H1 (cell line): Measurements from ENCODE around the gene USP8. TPM values are rescaled to one million over a fixed set of nuclear protein-coding genes. Genes with fewer than 3 reads are reported as not detected.
"Not testable (repeated sequence)": the region's sequence is repeated elsewhere in the genome, so short reads cannot be mapped to it uniquely, and the experiment has no call there.

Source experiments
- CTCF ChIA-PET: fragments of 300-600 bp; sonication (Branson Sonifier 250); formaldehyde crosslinking; loops from one replicate; lab custom pipeline; 2021; ENCODE audit not compliant: partially characterized antibody; lab: Charles Lee
- POLR2A ChIA-PET: fragments of 300-600 bp; sonication (Branson Sonifier 250); formaldehyde crosslinking; loops from one replicate; lab custom pipeline; 2021; ENCODE audit warnings: inconsistent platforms; ENCODE audit not compliant: partially characterized antibody; lab: Charles Lee
- DNase-seq, 2 experiments: peaks; one replicate each; pipeline versions ENCODE4 v3.0.0 to v3.0.0-alpha.2; 2010 to 2022; ENCODE audit warnings: low spot score in 2 of 2, low read depth in 1 of 2, mixed read lengths in 1 of 2
- FAIRE-seq: peaks from 2 replicates; lab custom pipeline; 2011; peaks lifted over from hg19 to GRCh38; lab: Jason Lieb, UNC
- H2AFZ ChIP-seq: 2 replicates; pipeline ENCODE4 v1.8.1; 2012; ENCODE audit warnings: low read length, inconsistent platforms
- H2AK5ac ChIP-seq: 2 replicates; pipeline ENCODE4 v1.6.1; 2013; ENCODE audit warnings: low read depth, low read length
- H2BK120ac ChIP-seq: replicated peaks from 2 replicates; pipeline ENCODE3; 2013; ENCODE audit warnings: low read depth, low read length, inconsistent platforms
- H2BK12ac ChIP-seq: 2 replicates; pipeline ENCODE4 v1.6.1; 2013; ENCODE audit warnings: low read depth, low read length
- H2BK15ac ChIP-seq: 2 replicates; pipeline ENCODE4 v1.6.1; 2013; ENCODE audit warnings: low read length
- H2BK20ac ChIP-seq: 2 replicates; pipeline ENCODE4 v1.6.1; 2013; ENCODE audit warnings: low read length
- H2BK5ac ChIP-seq: 2 replicates; pipeline ENCODE4 v1.6.1; 2013; ENCODE audit warnings: low read depth, low read length
- H3K14ac ChIP-seq: 2 replicates; pipeline ENCODE4 v1.6.1; 2013; ENCODE audit warnings: inconsistent platforms; ENCODE audit not compliant: insufficient read length
- H3K18ac ChIP-seq: 2 replicates; pipeline ENCODE4 v1.6.1; 2013; ENCODE audit warnings: low read length; ENCODE audit errors: extremely low read depth
- H3K23ac ChIP-seq: 2 replicates; pipeline ENCODE4 v1.6.1; 2013; ENCODE audit warnings: inconsistent platforms; ENCODE audit not compliant: insufficient read length
- H3K23me2 ChIP-seq: 2 replicates; pipeline ENCODE4 v1.6.1; 2013; ENCODE audit warnings: low read depth, low read length
- H3K27ac ChIP-seq: 2 replicates; pipeline ENCODE4 v1.6.1; 2011; ENCODE audit warnings: low read depth, low read length, inconsistent platforms
- H3K27me3 ChIP-seq, 4 experiments: replicated peaks in 1 of 4; 1 replicate in 1 of 4; 2 replicates in 3 of 4; pipeline versions ENCODE4 v1.6.1 to v1.8.1; 2011 to 2013; ENCODE audit warnings: low read length in 3 of 4, mild to moderate bottlenecking in 3 of 4, inconsistent platforms in 2 of 4, mixed read lengths in 2 of 4, moderate library complexity in 1 of 4; ENCODE audit not compliant: control insufficient read depth in 3 of 4, insufficient read depth in 3 of 4; ENCODE audit errors: extremely low read depth in 1 of 4
- H3K36me3 ChIP-seq, 4 experiments: 2 replicates each; pipeline versions ENCODE4 v1.6.1 to v1.8.1; 2011 to 2013; ENCODE audit warnings: mild to moderate bottlenecking in 4 of 4, low read length in 3 of 4, moderate library complexity in 2 of 4, control low read depth in 1 of 4, inconsistent platforms in 1 of 4; ENCODE audit not compliant: insufficient read depth in 4 of 4, control insufficient read depth in 2 of 4
- H3K4ac ChIP-seq: replicated peaks from 2 replicates; pipeline ENCODE3; 2013; ENCODE audit warnings: low read length, low read depth, mixed read lengths, inconsistent platforms; ENCODE audit not compliant: insufficient read length
- H3K4me1 ChIP-seq, 4 experiments: replicated peaks in 1 of 4; 1 replicate in 1 of 4; 2 replicates in 3 of 4; pipeline versions ENCODE4 v1.6.1 to v1.8.1; 2011 to 2013; ENCODE audit warnings: low read length in 3 of 4, inconsistent platforms in 2 of 4, mixed read lengths in 1 of 4; ENCODE audit not compliant: insufficient read depth in 4 of 4, control insufficient read depth in 3 of 4
- H3K4me2 ChIP-seq, 2 experiments: 2 replicates each; pipeline versions ENCODE4 v1.6.1 to v1.8.1; 2011 to 2013; ENCODE audit warnings: low read depth in 2 of 2, low read length in 2 of 2, control low read depth in 1 of 2, inconsistent platforms in 1 of 2, mild to moderate bottlenecking in 1 of 2; ENCODE audit not compliant: insufficient read depth in 1 of 2
- H3K4me3 ChIP-seq, 4 experiments: fragments of 200-600, 300-600 bp in 1 of 4; sonication (generic), shearing (Covaris generic), sonication (Bioruptor Twin) in 1 of 4; 2 replicates each; pipeline versions ENCODE4 v1.5.1 to v1.8.1; 2011 to 2016; ENCODE audit warnings: low read length in 4 of 4, low read depth in 3 of 4, control low read depth in 2 of 4, inconsistent platforms in 2 of 4, mild to moderate bottlenecking in 2 of 4, mixed read lengths in 1 of 4, moderate library complexity in 1 of 4; ENCODE audit not compliant: insufficient read depth in 2 of 4; ENCODE audit errors: extremely low read depth in 1 of 4
- H3K56ac ChIP-seq: replicated peaks from 2 replicates; pipeline ENCODE3; 2013; ENCODE audit warnings: low read depth, mild to moderate bottlenecking, mixed read lengths, low read length, inconsistent platforms; ENCODE audit not compliant: insufficient read length
- H3K79me1 ChIP-seq: 2 replicates; pipeline ENCODE4 v1.6.1; 2013; ENCODE audit warnings: low read depth, low read length, control low read depth
- H3K79me2 ChIP-seq, 2 experiments: 2 replicates each; pipeline versions ENCODE4 v1.6.1 to v1.8.1; 2012 to 2013; ENCODE audit warnings: low read length in 2 of 2, mild to moderate bottlenecking in 2 of 2, inconsistent platforms in 1 of 2; ENCODE audit not compliant: insufficient read depth in 2 of 2, control insufficient read depth in 1 of 2
- H3K9ac ChIP-seq, 4 experiments: replicated peaks in 1 of 4; 1 replicate in 1 of 4; 2 replicates in 3 of 4; pipeline versions ENCODE4 v1.6.1 to v1.8.1; 2011 to 2013; ENCODE audit warnings: low read depth in 3 of 4, low read length in 3 of 4, control low read depth in 2 of 4, mild to moderate bottlenecking in 2 of 4, moderate library complexity in 2 of 4, inconsistent platforms in 1 of 4; ENCODE audit errors: extremely low read depth in 1 of 4
- H3K9me3 ChIP-seq, 2 experiments: 2 replicates each; pipeline versions ENCODE4 v1.6.1 to v1.8.1; 2012 to 2013; ENCODE audit warnings: mild to moderate bottlenecking in 2 of 2, moderate library complexity in 2 of 2, control low read depth in 1 of 2, inconsistent platforms in 1 of 2, low read depth in 1 of 2, low read length in 1 of 2, mixed read lengths in 1 of 2; ENCODE audit not compliant: insufficient read depth in 2 of 2
- H4K20me1 ChIP-seq, 2 experiments: replicated peaks in 1 of 2; 2 replicates each; pipeline versions ENCODE3 to v1.8.1; 2011 to 2013; ENCODE audit warnings: inconsistent platforms in 2 of 2, low read length in 2 of 2, mild to moderate bottlenecking in 1 of 2; ENCODE audit not compliant: insufficient read depth in 2 of 2, control insufficient read depth in 1 of 2
- H4K5ac ChIP-seq: 2 replicates; pipeline ENCODE4 v1.6.1; 2013; ENCODE audit warnings: low read length, low read depth, mixed read lengths, inconsistent platforms; ENCODE audit not compliant: insufficient read length
- H4K8ac ChIP-seq: 2 replicates; pipeline ENCODE4 v1.8.0; 2013; ENCODE audit warnings: mild to moderate bottlenecking, moderate library complexity, low read length, inconsistent platforms; ENCODE audit not compliant: insufficient read depth; ENCODE audit errors: extremely low read depth
- H4K91ac ChIP-seq: replicated peaks from 2 replicates; pipeline ENCODE3; 2013; ENCODE audit warnings: low read length, mixed read lengths, inconsistent platforms; ENCODE audit not compliant: insufficient read length
- GTF2F1 ChIP-seq: IDR thresholded peaks from 2 replicates; pipeline ENCODE4 v1.6.1; 2012; ENCODE audit warnings: low read depth, low read length, improper control_type of control experiment, borderline replicate concordance
- TCF12 ChIP-seq: IDR thresholded peaks from 2 replicates; pipeline ENCODE4 v1.6.1; 2011; ENCODE audit warnings: low read depth, mild to moderate bottlenecking, low read length
- WGBS, 2 experiments: shearing (Covaris generic) in 1 of 2; methylation state at CpG; one replicate each; pipeline versions ENCODE4 v1.1.6 to v1.1.7; 2013 to 2015; ENCODE audit warnings: low lambda C conversion rate in 2 of 2, mixed read lengths in 2 of 2, inconsistent platforms in 1 of 2, low coverage in 1 of 2, missing lambda C conversion rate in 1 of 2; ENCODE audit not compliant: insufficient replicate concordance in 2 of 2, insufficient coverage in 1 of 2, insufficient read length in 1 of 2; ENCODE audit errors: extremely low coverage in 1 of 2, missing lambda C conversion rate in 1 of 2; 5-methylcytosine and 5-hydroxymethylcytosine counted together
- polyA plus RNA-seq, 7 experiments: library from polyadenylated mRNA; depleted of rRNA in 3 of 7; stranded (reverse) in 5 of 7; unstranded in 2 of 7; fragments of >200 nt in 5 of 7; fragments of 200-250 nt in 2 of 7; gene quantifications; 1 replicate in 5 of 7; 2 replicates in 1 of 7; 4 replicates in 1 of 7; pipeline versions ENCODE4 v1.2.1 to v1.2.3, GENCODE V29; 2011 to 2013; ENCODE audit warnings: missing spikeins in 2 of 7, mixed read lengths in 2 of 7
- total RNA-seq: library from RNA; stranded (reverse); fragmentation: NEBNext Ultra II Directional; extraction: Animal tissue kit (Norgen Biotek cat#: 25700); gene quantifications from 2 replicates; pipeline ENCODE4 v1.2.1, GENCODE V29; 2021

Gene USP8
- total and polyA plus RNA-seq, 2 of the 8 experiments (the other 6 are each of a cell fraction or from before 2014, with no cell fraction given): 19.9 to 66.2 TPM

GRCh38 chr15:50390554-50391264 lies 33.5 kb upstream of the USP8 start (continued):
- TF ChIP-seq GTF2F1 (no peak), TCF12 (no peak)

GRCh38 chr15:50391561-50391960 lies 32.6 kb upstream of the USP8 start:
- not testable (repeated sequence) for H3K23me2 ChIP-seq, H3K27me3 ChIP-seq, H3K4me2 ChIP-seq, H2BK20ac ChIP-seq, H4K91ac ChIP-seq, FAIRE-seq, DNase-seq, H3K23ac ChIP-seq, H4K20me1 ChIP-seq, H2AK5ac ChIP-seq, H2BK15ac ChIP-seq, H3K27ac ChIP-seq, H4K5ac ChIP-seq, H3K14ac ChIP-seq, H3K36me3 ChIP-seq, H3K9ac ChIP-seq, H2AFZ ChIP-seq, H3K4ac ChIP-seq, H2BK120ac ChIP-seq, H2BK5ac ChIP-seq, H2BK12ac ChIP-seq, H3K9me3 ChIP-seq, H3K79me1 ChIP-seq, H3K4me3 ChIP-seq, H3K4me1 ChIP-seq, H4K8ac ChIP-seq, H3K56ac ChIP-seq, H3K79me2 ChIP-seq, H3K18ac ChIP-seq
- POLR2A ChIA-PET: interaction anchor here (1.2 to 1.3 kb wide), 2 partner anchors 19 to 36 kb away, joined by 3 to 4 read pairs; partner anchors contain the start of gene GABPB1
- 97% methylated on average over 4 of the region's 4 CpGs; no CpG with 5 or more reads in 1 of the 2 experiments for WGBS, 2 experiments
- CTCF ChIA-PET: interaction anchor here (0.6 kb wide), 1 partner anchor 1011 kb away, joined by 3 read pairs; no protein-coding TSS in a partner anchor
